CD4-positive, alpha-beta T cell treated with Interferon alpha-2 for 1 hour (primary cell): ENCODE results near the gene TGM6.

Experiments used
- DNase-seq, 2 donors: peaks; one replicate each; pipeline ENCODE4 v3.0.0-alpha.2; 2020 to 2022

The TGM6 gene

DNA sequence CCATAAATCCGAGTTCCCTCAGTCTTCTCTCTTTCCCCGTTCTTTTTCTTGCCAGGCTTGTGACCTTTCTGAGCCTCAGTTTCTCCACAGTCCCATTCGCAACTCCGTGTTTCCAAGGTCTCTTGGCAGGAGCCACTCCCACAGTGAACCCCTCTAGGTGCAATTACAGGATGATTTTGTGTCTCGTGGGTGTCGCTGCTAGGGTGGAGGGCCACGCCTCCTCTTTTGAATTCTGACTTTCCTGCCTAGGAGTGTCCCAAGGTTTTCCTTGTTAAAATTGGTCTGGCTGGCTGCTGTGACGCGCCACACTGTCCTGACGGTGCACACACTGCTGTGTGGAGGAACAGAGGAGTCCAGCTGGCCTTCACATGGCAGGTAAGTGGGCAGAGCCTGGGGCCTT lies at the start of gene TGM6:
TGM6 (plus strand) TSS at position 301 of the 400 bp plus-strand sequence; CDS start at position 369, 68 bp downstream.
- DNase-seq = no peak

DNA sequence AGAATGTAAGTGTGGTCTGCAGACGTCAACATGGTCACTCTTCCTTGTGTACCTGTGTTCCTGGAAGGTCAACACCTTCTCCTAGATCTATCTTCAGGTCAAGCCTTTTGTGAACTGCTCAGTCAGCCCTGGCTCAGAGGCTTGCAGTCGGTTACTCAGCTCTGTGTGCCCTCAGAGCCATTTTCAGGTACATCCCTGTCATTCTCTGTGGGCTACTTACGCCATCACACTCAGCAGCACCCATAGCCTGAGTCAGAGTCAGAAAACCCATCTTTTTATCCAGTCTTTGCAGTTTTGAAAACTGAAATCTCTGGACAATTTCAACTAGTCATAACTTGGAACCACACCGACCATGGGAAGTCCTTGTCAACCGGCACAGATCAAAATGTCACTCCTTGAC lies 49.6 kb upstream of the TGM6 start:
- no peak for DNase-seq

DNA sequence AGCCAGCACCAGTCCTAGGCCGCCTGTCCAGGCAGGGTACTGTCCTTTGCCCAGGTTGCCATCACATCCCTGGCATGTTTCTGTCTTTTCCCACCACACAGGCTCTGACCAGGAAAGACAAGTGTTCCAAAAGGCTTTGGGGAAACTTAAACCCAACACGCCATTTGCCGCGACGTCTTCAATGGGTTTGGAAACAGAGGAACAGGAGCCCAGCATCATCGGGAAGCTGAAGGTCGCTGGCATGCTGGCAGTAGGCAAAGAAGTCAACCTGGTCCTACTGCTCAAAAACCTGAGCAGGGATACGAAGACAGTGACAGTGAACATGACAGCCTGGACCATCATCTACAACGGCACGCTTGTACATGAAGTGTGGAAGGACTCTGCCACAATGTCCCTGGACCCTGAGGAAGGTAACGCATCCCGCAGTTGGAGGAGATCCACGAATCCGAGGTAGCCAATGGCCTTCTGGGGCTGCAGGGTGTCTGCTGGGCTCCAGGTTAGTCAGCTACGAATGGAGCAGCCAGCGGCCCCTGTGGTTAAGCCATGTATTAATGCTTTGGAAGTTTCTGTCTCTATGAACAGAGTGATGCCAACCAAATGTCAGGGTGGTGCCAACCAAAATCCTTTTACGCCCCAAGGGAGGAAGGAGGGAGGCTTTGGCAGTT lies 48.7 kb upstream of the TGM6 start:
- DNase-seq = no peak

DNA sequence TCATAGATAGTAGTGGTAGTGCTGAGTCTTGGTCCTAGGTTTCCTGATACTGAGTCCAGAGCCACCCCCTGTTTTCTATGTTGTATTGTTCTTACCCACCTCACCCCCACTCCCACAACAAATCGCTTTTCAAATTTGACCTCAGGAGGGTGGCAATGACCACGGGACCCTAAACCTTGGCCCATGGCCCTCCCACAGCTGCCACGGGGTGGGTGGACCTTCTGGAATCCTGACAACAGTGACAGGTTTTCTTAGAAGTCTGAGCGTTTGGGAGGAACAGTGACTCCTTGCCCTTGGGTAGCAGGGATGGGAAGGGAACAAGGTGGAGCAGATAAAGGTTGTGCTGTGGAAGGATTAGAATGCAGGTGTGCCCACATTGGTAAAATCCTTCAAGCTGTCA lies 48.0 kb upstream of the TGM6 start:
- DNase-seq = no peak

DNA sequence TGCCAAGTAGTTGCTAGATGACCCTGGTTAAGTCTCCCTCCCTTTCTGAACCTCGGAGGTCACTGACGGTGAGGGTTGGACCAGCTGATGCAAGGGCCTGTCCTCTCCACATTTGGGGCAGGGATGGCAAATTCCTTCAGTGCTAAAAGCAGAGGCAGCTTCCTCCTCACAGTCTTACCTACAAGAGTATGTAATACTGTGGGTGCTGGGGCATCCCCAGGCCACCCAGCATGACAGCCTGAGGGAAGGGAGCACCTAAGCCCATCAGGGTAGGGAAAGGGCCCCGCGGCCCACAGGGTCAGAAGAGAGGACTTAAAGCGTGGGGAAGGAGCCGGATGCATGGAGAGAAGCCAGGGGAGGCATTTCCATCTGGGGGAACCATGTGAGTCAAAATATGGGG lies 46.9 kb upstream of the TGM6 start:
- DNase-seq = no peak

DNA sequence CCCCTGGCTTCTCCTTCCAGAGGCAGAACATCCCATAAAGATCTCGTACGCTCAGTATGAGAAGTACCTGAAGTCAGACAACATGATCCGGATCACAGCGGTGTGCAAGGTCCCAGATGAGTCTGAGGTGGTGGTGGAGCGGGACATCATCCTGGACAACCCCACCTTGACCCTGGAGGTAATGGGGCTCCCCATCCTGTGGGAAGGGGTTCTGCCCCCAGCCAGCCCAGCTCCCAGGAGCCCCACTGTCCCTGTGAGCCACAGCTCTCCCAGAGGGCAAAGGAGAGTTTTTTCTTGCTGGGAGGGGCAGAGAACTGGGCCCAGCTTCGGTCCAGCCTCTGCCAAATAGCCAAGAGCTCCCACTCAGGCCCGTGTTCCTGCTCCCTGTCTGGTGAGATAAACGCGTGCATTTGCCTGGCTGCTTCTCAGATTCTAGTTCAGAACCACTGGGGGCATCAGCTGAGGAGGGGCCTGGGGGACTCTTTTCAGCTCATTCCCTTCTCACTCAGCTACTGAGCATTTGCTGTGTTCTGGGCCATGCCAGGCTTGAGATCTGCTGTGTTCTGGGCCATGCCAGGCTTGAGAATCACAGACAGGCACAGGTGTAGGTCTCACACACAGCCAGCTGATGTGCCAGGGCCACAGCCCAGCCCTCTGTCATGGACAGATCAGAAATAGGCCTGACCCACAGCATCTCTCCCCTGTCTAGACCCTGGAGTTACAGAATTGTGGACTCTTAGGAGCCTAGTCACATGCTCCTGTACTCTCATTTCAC lies 45.4 kb upstream of the TGM6 start:
- DNase-seq = no peak

DNA sequence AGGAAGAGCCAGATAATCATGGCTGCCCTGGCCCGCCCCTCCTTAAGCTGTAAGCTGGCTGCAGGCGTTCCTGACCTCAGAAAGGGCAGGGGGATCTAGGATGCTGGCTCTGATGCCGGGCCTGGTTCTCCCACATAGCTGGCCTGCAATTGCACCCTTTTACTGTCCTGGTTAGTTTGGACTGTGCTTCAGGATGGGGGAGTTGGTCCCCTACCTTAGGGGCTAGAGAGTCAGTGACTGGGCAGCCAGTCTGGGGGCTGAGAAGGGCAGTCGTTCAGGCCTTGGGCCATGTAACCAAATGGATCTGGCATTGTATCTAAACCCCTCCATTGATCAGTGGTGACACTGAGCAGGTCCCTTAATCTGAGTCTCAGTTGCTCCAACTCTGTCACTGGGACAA lies 44.2 kb upstream of the TGM6 start:
- DNase-seq = no peak

DNA sequence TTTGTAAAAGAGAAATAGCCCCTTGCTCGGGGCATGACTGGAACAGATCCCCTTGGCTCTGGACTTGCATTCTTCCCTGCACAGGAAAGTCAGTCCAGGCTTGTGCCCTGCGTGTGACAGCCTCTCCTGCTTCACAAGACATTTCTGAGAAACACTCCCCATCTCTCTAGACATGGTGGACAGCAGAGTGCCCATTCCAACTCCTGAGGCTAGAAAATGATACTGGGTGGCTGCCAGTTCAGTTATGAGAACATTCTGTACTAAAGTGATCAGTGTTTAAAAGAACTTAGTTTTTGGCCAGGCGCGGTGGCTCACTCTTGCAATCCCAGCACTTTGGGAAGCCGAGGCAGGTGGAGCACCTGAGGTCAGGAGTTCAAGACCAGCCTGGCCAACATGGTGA lies 43.6 kb upstream of the TGM6 start:
- DNase-seq = no peak

DNA sequence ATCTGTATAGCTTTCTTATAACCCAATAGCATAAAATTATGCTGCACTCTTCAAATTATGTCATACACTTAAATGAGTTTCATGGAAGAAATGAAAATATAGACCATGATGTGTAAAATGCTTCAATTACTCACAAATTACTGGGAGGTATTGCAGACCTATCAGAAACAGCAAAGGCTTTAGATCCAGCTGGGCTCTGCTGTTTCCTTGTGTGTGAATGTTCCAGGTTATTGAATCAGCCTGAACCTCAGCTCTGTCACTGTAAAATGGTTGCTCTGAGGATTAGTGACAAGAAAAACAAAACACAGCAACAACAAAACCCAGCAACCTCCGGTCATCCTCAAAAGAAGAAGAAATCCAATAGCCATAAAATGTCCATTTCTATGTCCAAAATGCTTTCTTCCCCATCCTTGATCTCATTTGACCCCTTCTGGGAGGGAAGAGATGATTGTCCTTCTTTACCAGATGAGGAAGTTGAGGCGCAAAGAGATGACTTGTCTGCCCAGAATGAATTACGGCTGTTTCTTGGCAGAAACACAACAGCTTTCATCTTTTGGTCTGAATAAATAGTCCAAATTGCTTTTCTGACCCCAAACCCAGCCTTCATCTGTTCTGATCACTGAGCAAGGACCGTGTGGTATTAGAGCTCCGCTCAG lies 42.2 kb upstream of the TGM6 start:
- DNase-seq = no peak

DNA sequence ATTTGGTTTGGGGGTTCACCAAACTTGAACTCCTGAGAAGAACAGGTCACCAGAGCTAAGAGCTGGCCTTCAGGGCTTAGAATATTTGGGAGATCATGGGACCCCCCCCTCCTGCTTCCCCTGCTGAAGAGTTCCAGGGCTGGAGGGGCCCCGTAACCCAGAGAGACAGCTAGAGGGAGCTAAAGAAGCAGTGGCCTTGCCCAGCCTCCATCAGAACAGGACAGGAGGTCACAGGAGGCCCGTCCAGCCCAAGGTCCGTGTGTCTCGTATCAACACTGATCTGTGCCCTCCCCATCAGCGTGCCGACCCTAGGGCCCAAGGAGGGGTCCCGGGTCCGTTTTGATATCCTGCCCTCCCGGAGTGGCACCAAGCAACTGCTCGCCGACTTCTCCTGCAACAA lies 40.6 kb upstream of the TGM6 start:
- DNase-seq = no peak

DNA sequence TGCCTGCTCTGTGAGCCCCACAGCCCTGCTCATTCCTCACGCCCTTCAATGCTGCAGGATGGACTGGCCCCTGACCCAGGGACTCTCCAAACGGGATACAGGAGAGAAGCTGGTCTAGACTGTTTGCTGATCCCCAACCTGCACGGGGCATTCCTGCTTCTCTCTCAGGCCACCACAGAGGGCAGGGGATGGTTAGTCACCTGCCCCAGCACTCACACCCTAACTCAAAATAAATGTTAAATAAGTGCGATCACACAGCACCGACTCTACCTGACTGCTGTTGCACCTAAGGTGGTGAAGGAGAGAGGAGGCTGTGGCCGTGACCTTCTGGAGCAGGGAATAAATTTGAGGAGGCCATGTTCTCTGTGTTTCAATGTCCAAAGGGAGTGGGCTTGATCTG lies 39.9 kb upstream of the TGM6 start:
- no peak for DNase-seq

DNA sequence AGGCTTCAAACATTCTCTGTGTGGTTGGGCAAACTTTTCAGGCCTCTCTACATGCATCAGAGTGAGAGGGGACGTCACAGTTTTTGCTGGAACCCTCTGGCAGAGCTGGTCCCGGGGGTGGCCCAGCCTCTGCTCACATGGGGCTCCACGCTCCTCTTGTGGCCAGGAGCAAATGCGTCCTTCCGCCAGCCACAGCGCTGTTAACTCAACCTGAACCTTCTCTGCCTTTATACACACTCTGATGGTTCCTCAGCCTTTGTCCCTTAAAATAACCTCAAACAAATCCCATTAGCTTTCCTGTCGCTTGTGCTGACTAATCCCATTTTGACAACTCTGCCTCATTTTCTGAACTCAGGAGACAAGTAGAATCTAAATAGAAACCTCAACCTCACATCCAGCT lies 39.4 kb upstream of the TGM6 start:
- DNase-seq = no peak

DNA sequence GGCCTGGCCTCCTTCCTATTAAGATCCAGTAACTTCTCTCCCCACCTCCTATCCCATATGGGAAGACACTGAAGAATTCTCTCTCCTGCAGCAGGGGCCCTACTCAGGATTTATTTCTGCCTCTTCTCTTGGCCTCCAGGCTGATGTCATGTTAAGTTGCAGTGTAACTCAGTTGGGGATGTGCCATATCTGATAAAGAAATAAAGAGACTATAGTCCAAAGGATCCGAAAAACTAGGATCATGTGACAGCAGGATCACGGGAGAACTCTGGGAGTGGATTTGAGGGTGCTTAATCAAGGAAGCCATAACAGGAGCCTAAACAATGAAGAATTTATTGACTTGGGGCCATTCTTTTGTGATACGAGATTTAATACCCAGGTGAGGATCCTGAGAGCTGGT lies 38.5 kb upstream of the TGM6 start:
- DNase-seq = no peak

DNA sequence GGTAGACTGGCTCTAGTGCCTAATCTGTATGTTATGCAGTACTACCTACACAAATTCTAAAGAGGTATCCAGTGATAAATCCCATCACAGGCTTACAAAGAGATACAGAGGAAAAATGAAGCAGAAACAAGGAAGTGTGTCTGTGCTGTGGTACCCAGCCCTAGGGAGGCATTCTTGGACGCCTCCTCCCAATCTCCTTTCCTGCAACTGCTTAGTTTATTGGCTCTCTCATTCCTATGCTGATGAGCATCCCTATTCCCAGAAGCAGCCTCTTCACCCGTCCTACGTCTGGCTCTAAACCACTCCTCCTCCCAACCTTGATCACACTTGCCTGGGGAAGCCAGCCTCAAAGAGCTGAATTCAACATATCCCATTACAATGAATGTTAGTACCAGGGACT lies 34.5 kb upstream of the TGM6 start:
- DNase-seq = no peak

DNA sequence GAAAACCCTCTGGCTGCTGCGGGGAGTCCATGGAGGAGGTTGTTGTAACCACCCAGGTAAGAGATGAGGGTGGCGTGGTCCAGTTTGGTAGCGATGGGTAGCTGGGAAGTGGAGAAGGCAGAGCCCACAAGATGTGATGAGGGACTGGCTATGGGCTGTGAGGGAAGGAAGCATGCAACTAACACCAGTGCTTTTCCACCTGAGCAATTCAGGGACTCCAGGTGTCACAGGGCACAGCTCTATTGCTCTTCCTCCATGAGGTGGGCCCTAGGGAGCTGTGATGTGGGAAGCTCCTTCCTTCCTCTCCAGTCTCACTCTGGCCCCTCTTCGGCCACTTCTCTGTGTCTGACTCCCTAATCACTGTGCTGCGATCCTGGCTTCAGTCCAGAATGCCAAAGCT lies 32.4 kb upstream of the TGM6 start:
- DNase-seq = no peak

DNA sequence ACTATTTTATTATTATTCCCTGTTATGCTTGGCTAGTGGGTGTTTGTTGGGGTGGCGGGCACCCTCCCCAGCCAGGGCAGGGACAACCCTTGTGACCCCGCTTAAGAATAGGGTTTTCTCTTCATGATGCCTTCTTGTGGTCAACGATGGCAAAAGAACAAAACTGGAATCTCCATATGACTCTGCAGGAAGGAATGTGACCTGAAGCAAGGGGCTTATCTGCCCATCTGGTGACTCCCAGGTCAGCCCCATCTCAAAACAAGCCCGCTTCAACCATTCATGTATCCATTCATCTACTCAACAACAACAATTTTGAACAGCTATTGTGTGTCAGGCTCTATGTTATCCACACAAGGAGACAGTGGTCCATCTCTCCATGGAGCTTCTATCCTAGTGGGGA lies 30.9 kb upstream of the TGM6 start:
- no peak for DNase-seq

DNA sequence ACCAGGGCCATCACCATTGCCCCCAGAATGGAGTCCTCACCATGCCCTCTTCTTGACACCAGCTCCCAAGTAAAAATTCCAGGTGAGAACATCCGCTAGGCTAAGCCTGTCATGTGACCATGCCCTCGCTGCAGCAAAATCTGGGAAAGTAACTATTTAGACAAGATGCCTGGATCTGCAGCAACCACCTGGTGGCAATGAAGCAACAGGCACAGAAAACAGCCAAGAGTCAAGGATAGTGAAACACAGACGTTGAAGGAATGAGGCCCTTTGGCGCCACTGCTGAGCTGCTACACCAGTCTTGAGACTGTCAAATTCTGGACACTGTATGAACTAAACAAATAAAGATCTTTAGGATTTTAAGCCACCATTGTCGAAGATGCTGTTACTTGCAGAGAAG lies 30.1 kb upstream of the TGM6 start:
- DNase-seq = no peak

DNA sequence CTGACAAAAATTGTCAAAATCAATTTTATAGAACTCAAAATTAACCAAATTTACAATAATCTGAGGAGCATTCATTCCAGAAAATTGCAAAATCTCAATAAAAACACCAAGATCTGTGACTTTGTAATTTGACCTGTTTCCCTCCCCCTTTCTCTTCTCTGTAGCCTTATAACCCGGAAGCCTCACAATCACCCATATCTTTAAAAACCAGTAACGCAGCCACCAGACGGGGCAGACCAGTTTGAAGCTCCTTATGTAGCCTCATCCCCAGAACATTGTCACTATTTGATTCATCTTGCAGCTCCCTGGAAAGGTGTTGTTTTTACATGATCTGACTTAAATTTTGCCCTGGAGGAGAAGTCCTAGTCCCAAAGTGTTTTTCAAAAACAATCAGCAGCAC lies 27.5 kb upstream of the TGM6 start:
- no peak for DNase-seq

DNA sequence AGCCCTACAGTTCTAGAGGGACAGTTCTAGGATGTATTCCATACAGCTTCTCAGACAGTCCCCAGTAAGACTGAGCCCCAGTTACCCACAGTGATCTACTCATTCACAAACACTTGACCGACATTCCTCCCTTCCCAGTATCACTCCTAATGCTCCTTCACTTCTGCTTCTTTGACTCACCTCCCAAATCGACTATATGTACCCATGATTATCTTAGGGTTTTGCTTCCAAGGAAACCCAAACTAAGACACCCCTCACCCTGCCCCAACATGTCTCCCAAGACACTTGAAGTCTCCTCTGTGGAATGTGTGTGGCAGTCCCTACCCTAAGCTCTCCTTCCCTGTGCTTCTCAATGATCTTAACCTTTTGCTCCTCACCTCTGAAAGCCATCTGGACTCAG lies 23.6 kb upstream of the TGM6 start:
- DNase-seq = no peak

DNA sequence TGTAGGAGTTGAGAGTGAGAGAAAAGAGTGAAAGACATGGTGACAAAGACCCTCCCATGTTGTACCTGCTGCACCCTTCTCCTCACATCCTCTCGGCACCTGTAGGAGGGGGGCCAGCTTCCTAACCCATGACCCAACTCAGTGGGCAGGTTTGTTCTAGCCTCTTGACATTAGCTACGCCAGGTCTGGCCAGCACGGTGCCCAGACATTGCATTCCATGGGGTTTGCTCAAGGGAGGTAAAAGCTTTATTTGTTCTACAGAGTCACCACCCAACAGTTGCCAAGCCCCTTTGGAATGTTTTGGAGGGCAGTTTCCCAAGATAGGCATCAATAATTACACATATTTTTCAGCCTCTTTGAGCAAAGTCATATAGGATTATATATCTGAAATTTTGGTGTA lies 22.7 kb upstream of the TGM6 start:
- DNase-seq = no peak

DNA sequence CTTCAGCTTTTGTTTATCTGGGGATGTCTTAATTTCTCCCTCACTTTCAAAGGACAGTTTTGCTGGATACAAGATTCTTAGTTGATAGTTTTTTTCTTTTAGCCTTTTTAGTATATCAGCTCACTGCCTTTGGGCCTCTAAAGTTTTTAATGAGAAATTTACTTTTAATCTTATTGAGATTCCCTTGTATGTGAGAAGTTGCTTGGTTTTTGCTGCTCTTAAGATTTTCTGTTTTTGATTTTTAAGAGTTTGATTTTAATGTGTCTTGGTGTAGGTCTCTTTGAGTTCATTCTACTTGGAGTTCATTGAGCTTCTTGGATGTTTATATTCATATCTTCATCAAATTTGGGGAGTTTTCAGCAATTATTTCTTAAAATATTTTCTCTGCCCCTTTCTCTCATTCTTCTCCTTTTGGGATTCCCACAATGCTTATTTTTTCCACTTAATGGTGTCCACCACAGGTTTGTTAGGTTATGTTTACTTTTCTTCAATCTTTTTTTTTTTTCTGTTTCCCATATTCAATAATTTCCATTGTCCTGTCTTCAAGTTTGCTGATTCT lies 19.6 kb upstream of the TGM6 start:
- DNase-seq = no peak

DNA sequence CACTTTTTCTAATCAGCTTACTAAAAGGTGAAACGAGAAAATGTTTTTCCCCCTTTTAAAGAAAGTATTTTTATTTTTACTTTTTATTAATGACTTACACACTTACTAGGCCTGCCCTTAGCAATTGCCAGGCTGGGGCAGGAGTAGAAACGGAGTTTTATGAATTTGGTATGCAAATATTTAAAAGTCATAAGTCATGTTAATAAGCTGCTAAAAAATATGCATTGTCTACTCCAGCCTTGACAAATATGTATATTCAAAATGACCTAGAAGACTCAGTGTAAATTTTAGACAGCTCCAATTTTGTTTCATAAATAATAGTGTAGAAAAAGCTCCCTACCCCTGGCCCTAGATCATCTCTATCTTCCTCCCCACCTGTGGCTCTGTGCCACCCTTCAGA lies 17.5 kb upstream of the TGM6 start:
- DNase-seq = no peak

DNA sequence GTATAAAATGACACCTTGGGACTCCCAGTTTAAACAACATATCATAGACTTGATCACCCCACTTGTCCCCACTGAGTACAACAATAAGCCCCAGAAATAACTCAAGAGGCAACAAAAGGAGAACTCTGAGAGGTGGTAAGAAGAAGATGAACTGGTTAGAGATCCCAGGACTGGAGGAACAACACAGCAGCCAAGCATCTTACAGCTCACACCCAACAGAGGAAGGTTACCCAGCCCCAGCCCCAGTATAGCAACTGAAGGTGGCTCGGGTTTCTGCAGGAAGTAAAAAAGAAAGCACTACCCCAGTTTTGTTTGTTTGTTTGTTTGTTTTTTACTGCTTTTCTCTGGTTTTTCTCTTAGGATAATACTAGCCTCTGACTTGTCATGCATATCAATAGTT lies 17.1 kb upstream of the TGM6 start:
- no peak for DNase-seq

DNA sequence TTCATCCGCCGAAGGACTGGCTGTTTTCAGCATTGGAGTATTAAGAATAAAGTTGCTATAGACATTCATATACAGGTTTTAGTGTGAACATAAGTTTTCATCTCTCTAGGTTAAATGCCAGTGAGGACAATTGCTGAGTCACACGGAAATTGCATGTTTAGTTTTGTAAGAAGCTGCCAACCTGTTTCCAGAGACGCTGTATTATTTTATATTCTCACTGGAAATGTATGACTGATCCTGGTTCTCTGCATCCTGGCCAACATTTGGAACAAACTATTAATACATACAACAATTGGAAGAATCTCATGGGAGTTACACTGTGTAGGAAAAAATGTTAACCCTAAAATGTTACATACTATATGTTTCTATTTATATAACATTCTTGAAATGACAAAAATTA lies 16.7 kb upstream of the TGM6 start:
- no peak for DNase-seq
